ENCODE measurements around the gene AP5Z1. TPM values are rescaled to one million over a fixed set of nuclear protein-coding genes. Genes with fewer than 3 reads are reported as not detected.

The AP5Z1 gene
- total RNA-seq, 4 donors from 2014 or later, result 19.7 to 35.4 (median 25.4) TPM

DNA sequence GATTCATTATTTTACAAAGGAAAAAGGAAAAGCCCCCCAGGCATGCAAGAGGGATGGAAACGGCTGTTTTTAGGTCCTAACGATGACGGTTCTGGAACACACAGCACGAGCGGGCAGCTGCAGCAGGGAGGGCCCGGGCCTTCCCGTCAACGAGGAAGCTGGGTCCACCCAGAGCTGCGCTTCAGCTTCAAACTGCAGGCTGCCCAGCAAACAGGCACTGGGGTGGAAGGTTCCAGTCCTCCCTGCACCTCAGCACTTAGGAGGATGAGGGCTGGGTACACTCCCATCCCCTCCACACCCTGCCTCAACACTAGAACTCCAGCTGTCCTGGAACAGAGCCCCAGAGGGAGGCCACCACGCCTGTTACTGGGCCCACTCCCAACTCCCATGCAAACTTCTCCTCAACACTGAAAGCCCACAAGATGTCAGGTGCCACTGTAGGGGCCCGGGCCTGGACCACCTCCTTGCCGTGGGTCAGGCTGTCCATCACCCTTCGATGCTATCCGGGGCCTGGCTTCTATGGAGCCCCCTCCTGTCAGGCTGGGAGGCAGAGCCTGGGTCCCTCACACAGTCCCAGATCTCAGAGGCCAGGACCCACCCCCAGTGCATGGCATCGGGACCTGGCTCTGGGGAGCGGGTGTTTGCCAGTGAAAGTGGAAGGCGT lies 53.4 kb downstream of the AP5Z1 start:
- no peak for TF ChIP-seq POLR2A (IDR thresholded peaks at IDR 0.05)
- TF ChIP-seq, protein P1, sequence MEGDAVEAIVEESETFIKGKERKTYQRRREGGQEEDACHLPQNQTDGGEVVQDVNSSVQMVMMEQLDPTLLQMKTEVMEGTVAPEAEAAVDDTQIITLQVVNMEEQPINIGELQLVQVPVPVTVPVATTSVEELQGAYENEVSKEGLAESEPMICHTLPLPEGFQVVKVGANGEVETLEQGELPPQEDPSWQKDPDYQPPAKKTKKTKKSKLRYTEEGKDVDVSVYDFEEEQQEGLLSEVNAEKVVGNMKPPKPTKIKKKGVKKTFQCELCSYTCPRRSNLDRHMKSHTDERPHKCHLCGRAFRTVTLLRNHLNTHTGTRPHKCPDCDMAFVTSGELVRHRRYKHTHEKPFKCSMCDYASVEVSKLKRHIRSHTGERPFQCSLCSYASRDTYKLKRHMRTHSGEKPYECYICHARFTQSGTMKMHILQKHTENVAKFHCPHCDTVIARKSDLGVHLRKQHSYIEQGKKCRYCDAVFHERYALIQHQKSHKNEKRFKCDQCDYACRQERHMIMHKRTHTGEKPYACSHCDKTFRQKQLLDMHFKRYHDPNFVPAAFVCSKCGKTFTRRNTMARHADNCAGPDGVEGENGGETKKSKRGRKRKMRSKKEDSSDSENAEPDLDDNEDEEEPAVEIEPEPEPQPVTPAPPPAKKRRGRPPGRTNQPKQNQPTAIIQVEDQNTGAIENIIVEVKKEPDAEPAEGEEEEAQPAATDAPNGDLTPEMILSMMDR (IDR thresholded peaks at IDR 0.05), result no peak
- no peaks in the 10 kb centered on the region for H3K36me3 ChIP-seq
- H3K9me3 ChIP-seq, result no peaks in the 10 kb centered on the region
- 88 to 94% methylated on average over 16 of the region's 17 CpGs for WGBS, 2 donors
- H3K4me3 ChIP-seq (replicated peaks in 1 of 3), result no peak overlapping the region
- no peak for DNase-seq
- H3K27ac ChIP-seq, result no peak overlapping the region
- no peaks in the 10 kb centered on the region for H3K4me1 ChIP-seq
- H3K27me3 ChIP-seq, result no peaks in the 10 kb centered on the region
- intact Hi-C loops (cut with DNase I), result no loop called here

DNA sequence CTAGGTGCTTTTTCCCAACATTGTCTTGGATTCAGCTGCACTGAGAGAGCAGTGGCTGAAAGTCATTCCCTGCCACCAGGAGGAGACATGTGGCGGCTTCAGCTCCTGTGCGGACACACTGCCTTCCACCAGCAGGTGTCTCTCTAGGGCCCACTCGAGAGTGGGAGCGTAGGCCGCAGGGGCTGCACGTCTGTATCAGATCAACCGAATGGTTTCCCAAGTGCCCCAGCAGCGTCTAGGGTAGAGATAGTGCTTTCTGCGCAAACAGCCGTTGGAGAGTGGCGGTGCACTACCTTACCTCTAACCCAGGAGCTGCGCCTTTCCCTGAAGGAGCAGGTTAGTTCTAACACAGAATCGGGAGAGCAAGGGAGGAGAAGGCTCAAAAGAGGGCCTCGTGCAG lies 54.8 kb downstream of the AP5Z1 start:
- H3K27ac ChIP-seq, result no peak overlapping the region
- 52 to 64% methylated on average over 8 to 12 of the region's 14 CpGs for WGBS, 2 donors
- H3K4me3 ChIP-seq (replicated peaks in 1 of 3), result no peak overlapping the region
- H3K9me3 ChIP-seq, result no peaks in the 10 kb centered on the region
- H3K4me1 ChIP-seq, result no peaks in the 10 kb centered on the region
- intact Hi-C loops (cut with DNase I), result loop anchor here (5.0 kb wide), 1 partner anchor 257 kb away; no protein-coding TSS in a partner anchor
- TF ChIP-seq POLR2A (IDR thresholded peaks at IDR 0.05), result no peak
- TF ChIP-seq, protein P1 (IDR thresholded peaks at IDR 0.05), result peak; percentile 18 to 94 (median 79)
- DNase-seq, result peak; percentile 69 to 79
- H3K36me3 ChIP-seq, result no peaks in the 10 kb centered on the region
- no peaks in the 10 kb centered on the region for H3K27me3 ChIP-seq

DNA sequence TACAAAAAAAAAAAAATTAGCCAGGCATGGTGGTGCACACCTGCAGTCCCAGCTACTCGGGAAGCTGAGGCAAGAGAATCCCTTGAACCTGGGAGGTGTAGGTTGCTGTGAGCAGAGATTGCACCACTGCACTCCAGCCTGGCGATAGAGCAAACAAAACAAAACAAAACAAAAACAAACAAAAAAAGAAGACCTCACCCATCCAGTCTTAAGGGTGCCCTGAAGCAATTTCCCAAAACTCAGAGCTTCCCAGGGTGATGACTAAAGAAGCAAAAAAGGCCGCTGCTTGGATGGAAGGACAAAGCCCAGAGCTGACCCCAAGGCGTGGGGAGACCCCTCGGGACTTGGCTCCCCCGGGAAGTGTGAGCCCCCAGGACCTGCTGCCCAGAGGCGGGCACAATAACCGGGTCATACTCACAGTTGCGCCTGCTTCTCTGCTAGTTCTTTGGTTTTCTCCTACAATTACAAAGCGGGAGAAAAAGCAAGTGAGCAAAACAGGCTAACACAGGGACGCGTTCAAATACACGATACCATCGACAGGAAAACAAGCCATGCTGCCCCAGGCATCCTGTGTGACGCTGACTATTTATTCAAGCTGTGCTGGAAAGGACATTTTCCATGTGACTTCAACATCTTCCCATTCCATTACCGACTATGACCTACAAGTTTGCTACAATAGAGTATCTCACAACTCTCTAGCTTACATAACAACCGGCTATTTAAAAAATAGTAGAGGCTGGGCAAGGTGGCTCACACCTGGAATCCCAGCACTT lies 56.5 kb downstream of the AP5Z1 start:
- no peak overlapping the region for H3K27ac ChIP-seq
- H3K36me3 ChIP-seq, result no peaks in the 10 kb centered on the region
- H3K4me3 ChIP-seq (replicated peaks in 1 of 3), result no peak overlapping the region
- TF ChIP-seq POLR2A (IDR thresholded peaks at IDR 0.05), result no peak
- TF ChIP-seq, protein P1 (IDR thresholded peaks at IDR 0.05), result no peak
- intact Hi-C loops (cut with DNase I), result loop anchor here (5.0 kb wide), 1 partner anchor 255 kb away; no protein-coding TSS in a partner anchor
- WGBS, 2 donors, result 82 to 90% methylated on average over 17 of the region's 17 CpGs
- no peak for DNase-seq
- no peaks in the 10 kb centered on the region for H3K9me3 ChIP-seq
- no peaks in the 10 kb centered on the region for H3K27me3 ChIP-seq
- H3K4me1 ChIP-seq, result no peaks in the 10 kb centered on the region

DNA sequence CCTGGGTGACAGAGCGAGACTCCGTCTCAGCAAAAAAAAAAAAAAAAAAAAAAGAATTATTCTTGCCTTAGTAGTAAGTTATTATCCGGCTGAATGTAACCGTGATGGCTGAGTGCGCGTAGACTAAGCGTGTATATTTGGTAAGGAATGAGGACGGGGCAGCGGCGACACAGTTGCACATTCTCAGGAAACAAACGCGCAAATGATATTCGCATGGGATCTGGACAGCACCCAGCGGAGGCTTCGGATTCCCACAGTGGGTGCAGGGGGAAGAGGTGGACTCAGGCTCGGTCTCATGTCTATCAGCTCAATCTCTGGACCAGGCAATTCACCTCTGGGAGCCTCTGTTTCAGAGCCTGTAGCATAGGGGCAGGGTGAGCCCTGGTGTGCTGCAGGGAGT lies 57.3 kb downstream of the AP5Z1 start:
- intact Hi-C loops (cut with DNase I), result loop anchor here (5.0 kb wide), 1 partner anchor 255 kb away; no protein-coding TSS in a partner anchor
- no peak overlapping the region for H3K4me3 ChIP-seq (replicated peaks in 1 of 3)
- H3K27me3 ChIP-seq, result no peaks in the 10 kb centered on the region
- TF ChIP-seq, protein P1 (IDR thresholded peaks at IDR 0.05), result no peak
- no peak for TF ChIP-seq POLR2A (IDR thresholded peaks at IDR 0.05)
- DNase-seq, result no peak
- H3K27ac ChIP-seq, result no peak overlapping the region
- H3K4me1 ChIP-seq, result no peaks in the 10 kb centered on the region
- no peaks in the 10 kb centered on the region for H3K9me3 ChIP-seq
- 95 to 97% methylated on average over 15 to 16 of the region's 16 CpGs for WGBS, 2 donors
- no peaks in the 10 kb centered on the region for H3K36me3 ChIP-seq

DNA sequence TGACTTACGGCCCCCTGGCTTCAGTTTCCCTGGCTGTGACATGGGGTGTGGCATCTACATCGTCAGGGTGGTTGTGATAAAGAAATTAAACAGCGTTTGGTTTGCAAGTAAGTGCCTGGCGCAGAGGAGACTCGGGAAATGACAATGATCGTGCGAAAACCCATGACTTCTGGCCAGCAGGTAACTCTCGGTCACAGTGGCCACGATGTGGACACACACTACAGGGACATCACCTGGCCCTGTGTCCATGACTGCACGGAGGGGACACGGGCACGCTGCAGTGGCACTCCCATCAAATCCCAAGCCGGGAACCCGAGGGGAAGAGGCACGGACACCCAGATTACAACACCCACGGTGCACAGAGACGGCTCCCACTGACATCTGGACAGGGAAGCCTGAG lies 57.8 kb downstream of the AP5Z1 start:
- TF ChIP-seq POLR2A (IDR thresholded peaks at IDR 0.05), result no peak
- TF ChIP-seq, protein P1 (IDR thresholded peaks at IDR 0.05), result no peak
- WGBS, 2 donors, result 90 to 91% methylated on average over 16 to 17 of the region's 17 CpGs
- no peaks in the 10 kb centered on the region for H3K9me3 ChIP-seq
- H3K27ac ChIP-seq, result no peak overlapping the region
- no peak overlapping the region for H3K4me3 ChIP-seq (replicated peaks in 1 of 3)
- intact Hi-C loops (cut with DNase I), result loop anchor here (5.0 kb wide), 1 partner anchor 254 kb away; no protein-coding TSS in a partner anchor
- H3K36me3 ChIP-seq, result no peaks in the 10 kb centered on the region
- DNase-seq, result no peak
- H3K4me1 ChIP-seq, result no peaks in the 10 kb centered on the region
- H3K27me3 ChIP-seq, result no peaks in the 10 kb centered on the region
